IMR-90 (cell line): ENCODE results near the gene VSIR.

ENCODE experiments used
- BHLHE40 ChIP-seq: fragments of 150-350 bp; IDR thresholded peaks from 2 replicates; pipeline ENCODE4 v1.6.1; 2016; ENCODE audit warnings: mild to moderate bottlenecking, low read depth, low read length
- MAFK ChIP-seq: IDR thresholded peaks from 2 replicates; pipeline ENCODE4 v1.6.1; 2012; ENCODE audit warnings: low read depth, low read length, improper control_type of control experiment
- MXI1 ChIP-seq: IDR thresholded peaks from 2 replicates; pipeline ENCODE4 v1.6.1; 2012; ENCODE audit warnings: low read depth, mild to moderate bottlenecking, low read length, moderate library complexity, borderline replicate concordance
- POLR2A ChIP-seq: IDR thresholded peaks from 2 replicates; pipeline ENCODE4 v1.6.1; 2012; ENCODE audit warnings: mild to moderate bottlenecking, low read depth, low read length
- RAD21 ChIP-seq: IDR thresholded peaks from 2 replicates; pipeline ENCODE4 v1.6.1; 2012; ENCODE audit warnings: low read length, improper control_type of control experiment
- RCOR1 ChIP-seq: IDR thresholded peaks from 2 replicates; pipeline ENCODE4 v1.6.1; 2012; ENCODE audit warnings: mild to moderate bottlenecking, low read length, improper control_type of control experiment; ENCODE audit not compliant: insufficient replicate concordance
- RFX5 ChIP-seq: IDR thresholded peaks from 2 replicates; pipeline ENCODE4 v1.8.0; 2012; ENCODE audit warnings: low read depth, mild to moderate bottlenecking, low read length, moderate library complexity
- SMC3 ChIP-seq: fragments of 150-350 bp; IDR thresholded peaks from 2 replicates; pipeline ENCODE4 v1.6.1; 2016; ENCODE audit warnings: low read depth, mild to moderate bottlenecking, antibody characterized with exemption, low read length, moderate library complexity
- TF ChIP-seq, protein P1 (sequence below): conservative IDR thresholded peaks from 2 replicates; pipeline ENCODE4 v1.5.1; 2012; ENCODE audit warnings: mild to moderate bottlenecking, low read depth, low read length, improper control_type of control experiment
- TF ChIP-seq, protein P2 (sequence below): fragments of 150-350 bp; IDR thresholded peaks from 2 replicates; pipeline ENCODE4 v1.6.1; 2017; ENCODE audit warnings: mild to moderate bottlenecking, antibody characterized with exemption, low read length, low read depth
- TF ChIP-seq, protein P3 (sequence below): fragments of 150-350 bp; IDR thresholded peaks from 2 replicates; pipeline ENCODE4 v1.6.1; 2016; ENCODE audit warnings: low read depth, mild to moderate bottlenecking, low read length, moderate library complexity, borderline replicate concordance

DNA sequence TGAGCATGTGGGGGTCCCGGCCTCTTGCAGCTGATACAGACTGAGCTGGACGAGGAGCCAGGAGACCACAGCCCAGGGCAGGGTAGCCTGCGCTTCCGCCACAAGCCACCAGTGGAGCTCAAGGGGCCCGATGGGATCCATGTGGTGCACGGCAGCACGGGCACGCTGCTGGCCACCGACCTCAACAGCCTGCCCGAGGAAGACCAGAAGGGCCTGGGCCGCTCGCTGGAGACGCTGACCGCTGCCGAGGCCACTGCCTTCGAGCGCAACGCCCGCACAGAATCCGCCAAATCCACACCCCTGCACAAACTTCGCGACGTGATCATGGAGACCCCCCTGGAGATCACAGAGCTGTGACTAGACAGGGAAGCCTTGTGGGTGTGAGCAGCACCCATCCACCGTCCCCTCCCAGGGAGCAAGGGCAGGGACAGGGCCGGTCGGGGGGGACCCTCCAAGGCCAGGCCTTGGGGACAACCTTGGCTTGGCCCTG lies 41.6 kb upstream of the VSIR start:
- TF ChIP-seq, protein P1, sequence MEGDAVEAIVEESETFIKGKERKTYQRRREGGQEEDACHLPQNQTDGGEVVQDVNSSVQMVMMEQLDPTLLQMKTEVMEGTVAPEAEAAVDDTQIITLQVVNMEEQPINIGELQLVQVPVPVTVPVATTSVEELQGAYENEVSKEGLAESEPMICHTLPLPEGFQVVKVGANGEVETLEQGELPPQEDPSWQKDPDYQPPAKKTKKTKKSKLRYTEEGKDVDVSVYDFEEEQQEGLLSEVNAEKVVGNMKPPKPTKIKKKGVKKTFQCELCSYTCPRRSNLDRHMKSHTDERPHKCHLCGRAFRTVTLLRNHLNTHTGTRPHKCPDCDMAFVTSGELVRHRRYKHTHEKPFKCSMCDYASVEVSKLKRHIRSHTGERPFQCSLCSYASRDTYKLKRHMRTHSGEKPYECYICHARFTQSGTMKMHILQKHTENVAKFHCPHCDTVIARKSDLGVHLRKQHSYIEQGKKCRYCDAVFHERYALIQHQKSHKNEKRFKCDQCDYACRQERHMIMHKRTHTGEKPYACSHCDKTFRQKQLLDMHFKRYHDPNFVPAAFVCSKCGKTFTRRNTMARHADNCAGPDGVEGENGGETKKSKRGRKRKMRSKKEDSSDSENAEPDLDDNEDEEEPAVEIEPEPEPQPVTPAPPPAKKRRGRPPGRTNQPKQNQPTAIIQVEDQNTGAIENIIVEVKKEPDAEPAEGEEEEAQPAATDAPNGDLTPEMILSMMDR, result no peak
- no peak for TF ChIP-seq POLR2A
- TF ChIP-seq, protein P2, sequence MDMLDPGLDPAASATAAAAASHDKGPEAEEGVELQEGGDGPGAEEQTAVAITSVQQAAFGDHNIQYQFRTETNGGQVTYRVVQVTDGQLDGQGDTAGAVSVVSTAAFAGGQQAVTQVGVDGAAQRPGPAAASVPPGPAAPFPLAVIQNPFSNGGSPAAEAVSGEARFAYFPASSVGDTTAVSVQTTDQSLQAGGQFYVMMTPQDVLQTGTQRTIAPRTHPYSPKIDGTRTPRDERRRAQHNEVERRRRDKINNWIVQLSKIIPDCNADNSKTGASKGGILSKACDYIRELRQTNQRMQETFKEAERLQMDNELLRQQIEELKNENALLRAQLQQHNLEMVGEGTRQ, result no peak
- no peak for TF ChIP-seq MAFK
- no peak for TF ChIP-seq SMC3
- no peak for TF ChIP-seq RFX5
- no peak for TF ChIP-seq RAD21
- no peak for TF ChIP-seq BHLHE40
- TF ChIP-seq MXI1, result no peak
- TF ChIP-seq, protein P3, sequence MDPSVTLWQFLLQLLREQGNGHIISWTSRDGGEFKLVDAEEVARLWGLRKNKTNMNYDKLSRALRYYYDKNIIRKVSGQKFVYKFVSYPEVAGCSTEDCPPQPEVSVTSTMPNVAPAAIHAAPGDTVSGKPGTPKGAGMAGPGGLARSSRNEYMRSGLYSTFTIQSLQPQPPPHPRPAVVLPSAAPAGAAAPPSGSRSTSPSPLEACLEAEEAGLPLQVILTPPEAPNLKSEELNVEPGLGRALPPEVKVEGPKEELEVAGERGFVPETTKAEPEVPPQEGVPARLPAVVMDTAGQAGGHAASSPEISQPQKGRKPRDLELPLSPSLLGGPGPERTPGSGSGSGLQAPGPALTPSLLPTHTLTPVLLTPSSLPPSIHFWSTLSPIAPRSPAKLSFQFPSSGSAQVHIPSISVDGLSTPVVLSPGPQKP, result no peak
- no peak for TF ChIP-seq RCOR1
